NCI-H2107 treated with DMSO at 0.1 percent for 48 hours (cell line): Measurements from ENCODE around the gene MSN.

ENCODE experiments used
- DNase-seq: peaks from one replicate; lab custom pipeline; 2025; ENCODE audit not compliant: unreplicated experiment; lab: John Stamatoyannopoulos, UW

Gene MSN

DNA sequence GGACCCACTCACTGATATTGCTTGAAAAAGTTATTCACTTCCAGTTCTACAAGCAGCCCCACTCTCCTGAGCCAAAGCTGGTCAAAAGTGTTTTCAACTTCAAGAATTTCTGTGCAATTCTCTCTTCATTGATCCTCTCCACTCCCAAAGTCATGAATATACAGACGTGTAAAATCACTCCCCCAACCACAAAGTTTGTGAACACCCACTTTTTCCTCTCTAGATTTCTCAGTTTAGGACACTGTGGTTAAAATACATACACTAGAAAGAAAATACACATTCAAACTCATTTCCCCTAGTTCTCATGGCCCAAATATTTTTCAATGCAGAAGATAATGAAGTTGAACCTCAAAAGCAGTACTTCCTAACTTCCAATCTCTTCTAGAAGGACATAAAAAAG, 116.3 kb downstream of the MSN start:
- DNase-seq = no peak
